HepG2 (cell line): ENCODE measurements around the gene IQCN. TPM values are rescaled to one million over a fixed set of nuclear protein-coding genes. Genes with fewer than 3 reads are reported as not detected.

Source experiments
- BHLHE40 ChIP-seq: IDR thresholded peaks from 2 replicates; pipeline ENCODE4 v1.6.1; 2011; ENCODE audit warnings: low read length, improper control_type of control experiment
- CENPX ChIP-seq: sonication (generic); formaldehyde crosslinking; IDR thresholded peaks from 2 replicates; pipeline ENCODE4 v1.9.0; 2021; ENCODE audit warnings: mild to moderate bottlenecking, missing genetic modification reagents, moderate library complexity
- POLR2AphosphoS5 ChIP-seq: IDR thresholded peaks from 2 replicates; pipeline ENCODE4 v1.6.1; 2012; ENCODE audit warnings: low read depth, low read length
- RFXANK ChIP-seq: IDR thresholded peaks from 2 replicates; pipeline ENCODE4 v1.6.1; 2016
- SETDB1 ChIP-seq: sonication (generic); formaldehyde crosslinking; IDR thresholded peaks from 2 replicates; pipeline ENCODE4 v1.5.1; 2020; ENCODE audit warnings: missing genetic modification reagents, mild to moderate bottlenecking, borderline replicate concordance
- SMAD9 ChIP-seq: sonication (generic); formaldehyde crosslinking; IDR thresholded peaks from 2 replicates; pipeline ENCODE4 v1.5.1; 2020; ENCODE audit warnings: mild to moderate bottlenecking, missing genetic modification reagents
- SOX6 ChIP-seq, 2 experiments: fragments of 450-650 bp in 1 of 2; sonication (generic) in 1 of 2; formaldehyde crosslinking in 1 of 2; IDR thresholded peaks; 2 replicates each; pipeline versions ENCODE4 v1.4.0 to v1.6.1; 2017 to 2020; ENCODE audit warnings: antibody characterized with exemption in 1 of 2, mild to moderate bottlenecking in 1 of 2, missing genetic modification reagents in 1 of 2
- ZNF530 ChIP-seq: sonication (generic); formaldehyde crosslinking; IDR thresholded peaks from 2 replicates; pipeline ENCODE4 v1.5.0; 2020; ENCODE audit warnings: low read depth, mild to moderate bottlenecking, missing genetic modification reagents
- ZNF790 ChIP-seq: sonication (generic); formaldehyde crosslinking; IDR thresholded peaks from 2 replicates; pipeline ENCODE4 v1.8.0; 2022; ENCODE audit warnings: missing genetic modification reagents, mild to moderate bottlenecking, borderline replicate concordance
- polyA plus RNA-seq, 8 experiments: library from polyadenylated mRNA; depleted of rRNA in 3 of 8; stranded (reverse) in 7 of 8; unstranded in 1 of 8; fragments of >200 nt; fragmentation: Illumina TruSeq in 4 of 8; extraction: Trizol in 4 of 8; gene quantifications; 2 replicates each; pipeline versions ENCODE4 v1.2.1 to v1.2.3, GENCODE V29; 2011 to 2016; ENCODE audit warnings: low read depth in 4 of 8, missing spikeins in 1 of 8, mixed read lengths in 1 of 8; ENCODE audit not compliant: insufficient read depth in 1 of 8
- total RNA-seq, 5 experiments: library from RNA; depleted of rRNA; stranded (reverse); fragments of >200 nt; fragmentation: Illumina TruSeq; extraction: Trizol; gene quantifications; 2 replicates each; pipeline ENCODE4 v1.2.3, GENCODE V29; 2016; ENCODE audit warnings: low read depth in 1 of 5
- TF ChIP-seq, protein P1 (sequence below): sonication (generic); formaldehyde crosslinking; IDR thresholded peaks from 2 replicates; pipeline ENCODE4 v1.9.0; 2021; ENCODE audit warnings: mild to moderate bottlenecking, missing genetic modification reagents
- TF ChIP-seq, protein P2 (sequence below): sonication (generic); formaldehyde crosslinking; IDR thresholded peaks from 2 replicates; pipeline ENCODE4 v1.4.0; 2020; ENCODE audit warnings: missing genetic modification reagents, borderline replicate concordance
- TF ChIP-seq, protein P3 (sequence below): IDR thresholded peaks from 2 replicates; pipeline ENCODE4 v1.6.1; 2016; ENCODE audit warnings: missing compliant biosample characterization, missing genetic modification reagents, borderline replicate concordance
- TF ChIP-seq, protein P4 (sequence below): IDR thresholded peaks from 2 replicates; pipeline ENCODE4 v1.4.0; 2020; ENCODE audit warnings: mild to moderate bottlenecking, missing genetic modification reagents
- TF ChIP-seq, protein P5 (sequence below): conservative IDR thresholded peaks from 2 replicates; pipeline ENCODE4 v1.6.1; 2018; ENCODE audit warnings: missing genetic modification reagents

IQCN gene
- total and polyA plus RNA-seq, 2 of the 13 experiments (the other 11 are each of a cell fraction or from before 2014, with no cell fraction given), result 0.04 to 0.18 TPM

DNA sequence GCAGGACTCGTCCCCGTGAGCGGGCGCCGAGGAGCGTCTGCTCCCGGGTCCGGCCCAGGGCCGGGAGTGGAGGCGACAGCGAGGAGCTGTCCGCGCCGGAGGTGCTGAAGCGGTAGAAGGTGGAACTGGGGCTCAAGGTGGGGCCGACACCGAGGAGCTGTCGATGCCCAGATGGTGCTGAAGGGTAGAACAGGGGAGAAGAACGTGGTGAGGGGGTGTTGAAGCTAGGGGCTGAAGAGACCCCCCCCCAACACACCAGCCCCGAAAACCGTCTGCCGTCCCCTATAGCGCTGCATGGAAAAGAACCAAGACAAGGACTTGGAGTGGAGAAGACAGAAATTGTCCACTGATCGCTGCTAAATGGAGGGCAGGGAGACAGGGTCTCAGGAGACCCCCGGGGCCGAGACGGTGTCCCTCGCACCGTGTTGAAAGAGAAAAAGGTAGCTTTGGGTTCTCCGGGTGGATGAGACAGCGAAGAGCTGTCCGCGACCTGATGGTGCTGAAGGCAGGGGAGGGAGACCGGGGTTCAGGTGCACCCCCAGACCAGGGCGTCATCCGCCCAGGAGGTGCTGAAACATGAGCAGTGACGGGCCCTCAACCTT, 40.9 kb downstream of the IQCN start (continued):
- TF ChIP-seq, protein P1, sequence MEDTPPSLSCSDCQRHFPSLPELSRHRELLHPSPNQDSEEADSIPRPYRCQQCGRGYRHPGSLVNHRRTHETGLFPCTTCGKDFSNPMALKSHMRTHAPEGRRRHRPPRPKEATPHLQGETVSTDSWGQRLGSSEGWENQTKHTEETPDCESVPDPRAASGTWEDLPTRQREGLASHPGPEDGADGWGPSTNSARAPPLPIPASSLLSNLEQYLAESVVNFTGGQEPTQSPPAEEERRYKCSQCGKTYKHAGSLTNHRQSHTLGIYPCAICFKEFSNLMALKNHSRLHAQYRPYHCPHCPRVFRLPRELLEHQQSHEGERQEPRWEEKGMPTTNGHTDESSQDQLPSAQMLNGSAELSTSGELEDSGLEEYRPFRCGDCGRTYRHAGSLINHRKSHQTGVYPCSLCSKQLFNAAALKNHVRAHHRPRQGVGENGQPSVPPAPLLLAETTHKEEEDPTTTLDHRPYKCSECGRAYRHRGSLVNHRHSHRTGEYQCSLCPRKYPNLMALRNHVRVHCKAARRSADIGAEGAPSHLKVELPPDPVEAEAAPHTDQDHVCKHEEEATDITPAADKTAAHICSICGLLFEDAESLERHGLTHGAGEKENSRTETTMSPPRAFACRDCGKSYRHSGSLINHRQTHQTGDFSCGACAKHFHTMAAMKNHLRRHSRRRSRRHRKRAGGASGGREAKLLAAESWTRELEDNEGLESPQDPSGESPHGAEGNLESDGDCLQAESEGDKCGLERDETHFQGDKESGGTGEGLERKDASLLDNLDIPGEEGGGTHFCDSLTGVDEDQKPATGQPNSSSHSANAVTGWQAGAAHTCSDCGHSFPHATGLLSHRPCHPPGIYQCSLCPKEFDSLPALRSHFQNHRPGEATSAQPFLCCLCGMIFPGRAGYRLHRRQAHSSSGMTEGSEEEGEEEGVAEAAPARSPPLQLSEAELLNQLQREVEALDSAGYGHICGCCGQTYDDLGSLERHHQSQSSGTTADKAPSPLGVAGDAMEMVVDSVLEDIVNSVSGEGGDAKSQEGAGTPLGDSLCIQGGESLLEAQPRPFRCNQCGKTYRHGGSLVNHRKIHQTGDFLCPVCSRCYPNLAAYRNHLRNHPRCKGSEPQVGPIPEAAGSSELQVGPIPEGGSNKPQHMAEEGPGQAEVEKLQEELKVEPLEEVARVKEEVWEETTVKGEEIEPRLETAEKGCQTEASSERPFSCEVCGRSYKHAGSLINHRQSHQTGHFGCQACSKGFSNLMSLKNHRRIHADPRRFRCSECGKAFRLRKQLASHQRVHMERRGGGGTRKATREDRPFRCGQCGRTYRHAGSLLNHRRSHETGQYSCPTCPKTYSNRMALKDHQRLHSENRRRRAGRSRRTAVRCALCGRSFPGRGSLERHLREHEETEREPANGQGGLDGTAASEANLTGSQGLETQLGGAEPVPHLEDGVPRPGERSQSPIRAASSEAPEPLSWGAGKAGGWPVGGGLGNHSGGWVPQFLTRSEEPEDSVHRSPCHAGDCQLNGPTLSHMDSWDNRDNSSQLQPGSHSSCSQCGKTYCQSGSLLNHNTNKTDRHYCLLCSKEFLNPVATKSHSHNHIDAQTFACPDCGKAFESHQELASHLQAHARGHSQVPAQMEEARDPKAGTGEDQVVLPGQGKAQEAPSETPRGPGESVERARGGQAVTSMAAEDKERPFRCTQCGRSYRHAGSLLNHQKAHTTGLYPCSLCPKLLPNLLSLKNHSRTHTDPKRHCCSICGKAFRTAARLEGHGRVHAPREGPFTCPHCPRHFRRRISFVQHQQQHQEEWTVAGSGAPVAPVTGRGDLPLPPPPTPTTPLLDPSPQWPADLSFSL (CRISPR knock-in tag), result 0 out of 2 replicates have a peak, but pooled peaks have one; percentile 42
- TF ChIP-seq, protein P2, sequence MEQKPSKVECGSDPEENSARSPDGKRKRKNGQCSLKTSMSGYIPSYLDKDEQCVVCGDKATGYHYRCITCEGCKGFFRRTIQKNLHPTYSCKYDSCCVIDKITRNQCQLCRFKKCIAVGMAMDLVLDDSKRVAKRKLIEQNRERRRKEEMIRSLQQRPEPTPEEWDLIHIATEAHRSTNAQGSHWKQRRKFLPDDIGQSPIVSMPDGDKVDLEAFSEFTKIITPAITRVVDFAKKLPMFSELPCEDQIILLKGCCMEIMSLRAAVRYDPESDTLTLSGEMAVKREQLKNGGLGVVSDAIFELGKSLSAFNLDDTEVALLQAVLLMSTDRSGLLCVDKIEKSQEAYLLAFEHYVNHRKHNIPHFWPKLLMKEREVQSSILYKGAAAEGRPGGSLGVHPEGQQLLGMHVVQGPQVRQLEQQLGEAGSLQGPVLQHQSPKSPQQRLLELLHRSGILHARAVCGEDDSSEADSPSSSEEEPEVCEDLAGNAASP (CRISPR knock-in tag), result peak; percentile 86; the same call in 1 of the 2 replicates
- no peak for TF ChIP-seq BHLHE40
- TF ChIP-seq ZNF790 (CRISPR knock-in tag), result peak; percentile 95; the same call in 1 of the 2 replicates
- no peak for TF ChIP-seq SETDB1 (CRISPR knock-in tag)
- TF ChIP-seq, protein P3, sequence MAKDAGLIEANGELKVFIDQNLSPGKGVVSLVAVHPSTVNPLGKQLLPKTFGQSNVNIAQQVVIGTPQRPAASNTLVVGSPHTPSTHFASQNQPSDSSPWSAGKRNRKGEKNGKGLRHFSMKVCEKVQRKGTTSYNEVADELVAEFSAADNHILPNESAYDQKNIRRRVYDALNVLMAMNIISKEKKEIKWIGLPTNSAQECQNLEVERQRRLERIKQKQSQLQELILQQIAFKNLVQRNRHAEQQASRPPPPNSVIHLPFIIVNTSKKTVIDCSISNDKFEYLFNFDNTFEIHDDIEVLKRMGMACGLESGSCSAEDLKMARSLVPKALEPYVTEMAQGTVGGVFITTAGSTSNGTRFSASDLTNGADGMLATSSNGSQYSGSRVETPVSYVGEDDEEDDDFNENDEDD (CRISPR knock-in tag), result 0 out of 2 replicates have a peak, but pooled peaks have one; percentile 23
- TF ChIP-seq, protein P4, sequence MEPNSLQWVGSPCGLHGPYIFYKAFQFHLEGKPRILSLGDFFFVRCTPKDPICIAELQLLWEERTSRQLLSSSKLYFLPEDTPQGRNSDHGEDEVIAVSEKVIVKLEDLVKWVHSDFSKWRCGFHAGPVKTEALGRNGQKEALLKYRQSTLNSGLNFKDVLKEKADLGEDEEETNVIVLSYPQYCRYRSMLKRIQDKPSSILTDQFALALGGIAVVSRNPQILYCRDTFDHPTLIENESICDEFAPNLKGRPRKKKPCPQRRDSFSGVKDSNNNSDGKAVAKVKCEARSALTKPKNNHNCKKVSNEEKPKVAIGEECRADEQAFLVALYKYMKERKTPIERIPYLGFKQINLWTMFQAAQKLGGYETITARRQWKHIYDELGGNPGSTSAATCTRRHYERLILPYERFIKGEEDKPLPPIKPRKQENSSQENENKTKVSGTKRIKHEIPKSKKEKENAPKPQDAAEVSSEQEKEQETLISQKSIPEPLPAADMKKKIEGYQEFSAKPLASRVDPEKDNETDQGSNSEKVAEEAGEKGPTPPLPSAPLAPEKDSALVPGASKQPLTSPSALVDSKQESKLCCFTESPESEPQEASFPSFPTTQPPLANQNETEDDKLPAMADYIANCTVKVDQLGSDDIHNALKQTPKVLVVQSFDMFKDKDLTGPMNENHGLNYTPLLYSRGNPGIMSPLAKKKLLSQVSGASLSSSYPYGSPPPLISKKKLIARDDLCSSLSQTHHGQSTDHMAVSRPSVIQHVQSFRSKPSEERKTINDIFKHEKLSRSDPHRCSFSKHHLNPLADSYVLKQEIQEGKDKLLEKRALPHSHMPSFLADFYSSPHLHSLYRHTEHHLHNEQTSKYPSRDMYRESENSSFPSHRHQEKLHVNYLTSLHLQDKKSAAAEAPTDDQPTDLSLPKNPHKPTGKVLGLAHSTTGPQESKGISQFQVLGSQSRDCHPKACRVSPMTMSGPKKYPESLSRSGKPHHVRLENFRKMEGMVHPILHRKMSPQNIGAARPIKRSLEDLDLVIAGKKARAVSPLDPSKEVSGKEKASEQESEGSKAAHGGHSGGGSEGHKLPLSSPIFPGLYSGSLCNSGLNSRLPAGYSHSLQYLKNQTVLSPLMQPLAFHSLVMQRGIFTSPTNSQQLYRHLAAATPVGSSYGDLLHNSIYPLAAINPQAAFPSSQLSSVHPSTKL (CRISPR knock-in tag), result peak; percentile 71
- TF ChIP-seq RFXANK, result peak; percentile 70; the same call in 1 of the 2 replicates
- no peak for TF ChIP-seq SOX6 (IDR thresholded peaks at IDR 0.05)
- TF ChIP-seq SOX6 (CRISPR knock-in tag; IDR thresholded peaks at IDR 0.05), result no peak; the same call in 1 of the 2 replicates
- no peak for TF ChIP-seq SMAD9
- TF ChIP-seq, protein P5, sequence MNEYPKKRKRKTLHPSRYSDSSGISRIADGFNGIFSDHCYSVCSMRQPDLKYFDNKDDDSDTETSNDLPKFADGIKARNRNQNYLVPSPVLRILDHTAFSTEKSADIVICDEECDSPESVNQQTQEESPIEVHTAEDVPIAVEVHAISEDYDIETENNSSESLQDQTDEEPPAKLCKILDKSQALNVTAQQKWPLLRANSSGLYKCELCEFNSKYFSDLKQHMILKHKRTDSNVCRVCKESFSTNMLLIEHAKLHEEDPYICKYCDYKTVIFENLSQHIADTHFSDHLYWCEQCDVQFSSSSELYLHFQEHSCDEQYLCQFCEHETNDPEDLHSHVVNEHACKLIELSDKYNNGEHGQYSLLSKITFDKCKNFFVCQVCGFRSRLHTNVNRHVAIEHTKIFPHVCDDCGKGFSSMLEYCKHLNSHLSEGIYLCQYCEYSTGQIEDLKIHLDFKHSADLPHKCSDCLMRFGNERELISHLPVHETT, result peak; percentile 87; the same call in 1 of the 2 replicates
- peak; percentile 94 for TF ChIP-seq ZNF530
- no peak for TF ChIP-seq CENPX
- TF ChIP-seq POLR2AphosphoS5, result no peak
